ENCODE results near the gene HEATR1. TPM values are rescaled to one million over a fixed set of nuclear protein-coding genes. Genes with fewer than 3 reads are reported as not detected.
"Not testable (repeated sequence)": the region's sequence is repeated elsewhere in the genome, so short reads cannot be mapped to it uniquely, and the experiment has no call there.

The HEATR1 gene
- total RNA-seq, 2 donors from 2014 or later = 11.9 to 25.7 TPM

DNA sequence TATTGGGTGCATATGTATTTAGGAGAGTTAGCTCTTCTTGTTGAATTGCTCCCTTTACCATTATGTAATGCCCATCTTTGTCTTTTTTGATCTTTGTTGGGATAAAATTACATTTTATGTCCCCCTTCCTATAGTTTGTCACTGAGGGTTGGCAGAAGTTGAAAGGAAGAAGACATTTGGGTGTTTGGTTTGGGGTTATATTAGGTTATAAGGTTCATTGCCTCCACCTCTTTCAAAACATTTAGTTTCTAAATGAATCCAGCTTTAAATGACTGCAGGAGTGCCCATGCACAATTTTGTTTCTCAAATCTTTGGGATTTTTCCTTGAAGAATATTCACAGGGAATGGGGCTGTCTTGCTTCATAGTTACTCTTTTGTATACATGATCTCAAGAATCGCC is 95.1 kb downstream of the HEATR1 start:
- ATAC-seq (no peak), DNase-seq (no peak)
- WGBS, 2 donors = 84 to 85% methylated on average over 1 of the region's 1 CpG
- intact Hi-C loops (cut with DNase I) = no loop called here
- Histone ChIP-seq H3K4me3 (no peak overlapping the region), H3K36me3 (replicated peaks in 1 of 2; ENCODE audit: insufficient read depth in 1 of 2, low read depth in 2 of 2) (no peaks in the 10 kb centered on the region), H3K27me3 (no peaks in the 10 kb centered on the region), H3K27ac (no peak overlapping the region), H3K4me1 (peaks cover 55% of the 10 kb centered on the region), H3K9me3 (no peaks in the 10 kb centered on the region)
- TF ChIP-seq, protein P1, sequence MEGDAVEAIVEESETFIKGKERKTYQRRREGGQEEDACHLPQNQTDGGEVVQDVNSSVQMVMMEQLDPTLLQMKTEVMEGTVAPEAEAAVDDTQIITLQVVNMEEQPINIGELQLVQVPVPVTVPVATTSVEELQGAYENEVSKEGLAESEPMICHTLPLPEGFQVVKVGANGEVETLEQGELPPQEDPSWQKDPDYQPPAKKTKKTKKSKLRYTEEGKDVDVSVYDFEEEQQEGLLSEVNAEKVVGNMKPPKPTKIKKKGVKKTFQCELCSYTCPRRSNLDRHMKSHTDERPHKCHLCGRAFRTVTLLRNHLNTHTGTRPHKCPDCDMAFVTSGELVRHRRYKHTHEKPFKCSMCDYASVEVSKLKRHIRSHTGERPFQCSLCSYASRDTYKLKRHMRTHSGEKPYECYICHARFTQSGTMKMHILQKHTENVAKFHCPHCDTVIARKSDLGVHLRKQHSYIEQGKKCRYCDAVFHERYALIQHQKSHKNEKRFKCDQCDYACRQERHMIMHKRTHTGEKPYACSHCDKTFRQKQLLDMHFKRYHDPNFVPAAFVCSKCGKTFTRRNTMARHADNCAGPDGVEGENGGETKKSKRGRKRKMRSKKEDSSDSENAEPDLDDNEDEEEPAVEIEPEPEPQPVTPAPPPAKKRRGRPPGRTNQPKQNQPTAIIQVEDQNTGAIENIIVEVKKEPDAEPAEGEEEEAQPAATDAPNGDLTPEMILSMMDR (IDR thresholded peaks at IDR 0.05) = no peak
- TF ChIP-seq POLR2A (IDR thresholded peaks at IDR 0.05) = no peak

DNA sequence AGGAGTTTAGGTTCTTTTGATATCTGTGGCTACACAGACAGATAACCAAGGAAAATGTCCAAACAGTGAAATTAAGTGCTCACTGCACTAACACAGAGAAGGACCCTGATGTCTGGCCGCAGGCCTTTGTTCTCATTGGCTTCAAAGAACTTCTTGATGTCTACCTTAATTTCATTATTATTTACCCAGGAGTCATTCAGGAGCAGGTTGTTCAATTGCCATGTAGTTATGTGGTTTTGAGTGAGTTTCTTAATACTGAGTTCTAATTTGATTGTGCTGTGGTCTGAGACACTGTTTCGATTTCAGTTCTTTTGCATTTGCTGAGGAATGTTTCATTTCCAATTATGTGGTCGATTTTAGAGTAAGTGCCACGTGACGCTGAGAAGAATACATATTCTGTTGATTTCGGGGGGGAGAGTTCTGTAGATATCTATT is 95.7 kb downstream of the HEATR1 start:
- no peak for TF ChIP-seq POLR2A (IDR thresholded peaks at IDR 0.05)
- TF ChIP-seq, protein P1 (IDR thresholded peaks at IDR 0.05) = no peak
- H3K27ac ChIP-seq = peak overlapping the region in 3 of 4 donors; percentile 13 to 58 (median 18)
- no peaks in the 10 kb centered on the region for H3K9me3 ChIP-seq
- H3K36me3 ChIP-seq (replicated peaks in 1 of 2; ENCODE audit: insufficient read depth in 1 of 2, low read depth in 2 of 2) = no peaks in the 10 kb centered on the region
- H3K27me3 ChIP-seq = no peaks in the 10 kb centered on the region
- DNase-seq (no peak), ATAC-seq (no peak)
- H3K4me3 ChIP-seq = no peak overlapping the region
- 81 to 90% methylated on average over 6 of the region's 6 CpGs for WGBS, 2 donors
- intact Hi-C loops (cut with DNase I) = no loop called here
- H3K4me1 ChIP-seq = peaks cover 57% of the 10 kb centered on the region

DNA sequence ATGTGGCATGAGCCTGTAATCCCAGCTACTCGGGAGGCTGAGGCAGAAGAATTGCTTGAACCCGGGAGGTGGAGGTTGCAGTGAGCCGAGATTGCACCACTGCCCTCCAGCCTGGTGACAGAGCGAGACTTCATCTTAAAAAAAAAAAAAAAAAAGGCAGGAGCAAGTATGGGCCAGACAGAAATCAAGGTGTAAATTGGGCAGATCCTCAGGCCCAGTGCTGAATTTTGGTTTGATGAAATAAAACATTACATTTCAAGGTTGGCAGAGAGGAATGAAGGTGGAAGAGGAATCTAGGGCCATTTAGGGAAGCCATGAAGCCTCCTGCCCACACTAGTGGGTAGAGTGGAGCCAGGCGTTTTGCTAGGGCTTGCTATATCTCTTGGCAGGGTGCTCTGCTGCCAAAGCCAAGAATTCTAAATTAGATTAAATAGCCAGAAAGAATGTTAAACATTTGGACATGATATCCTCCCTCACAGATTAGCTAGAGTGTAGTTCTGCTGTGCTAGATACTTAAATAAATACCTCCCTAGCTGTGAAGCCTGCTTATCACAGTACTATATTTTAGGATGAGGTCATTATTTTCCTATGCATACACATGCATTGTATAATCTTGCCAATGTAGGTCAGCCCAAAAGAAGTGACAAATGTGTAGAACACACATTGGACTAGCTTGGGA is 97.2 kb downstream of the HEATR1 start:
- H3K4me3 ChIP-seq = no peak overlapping the region
- H3K9me3 ChIP-seq = no peaks in the 10 kb centered on the region
- ATAC-seq (peak; percentile 69), DNase-seq (peak; percentile 34 to 58 (median 54))
- no peaks in the 10 kb centered on the region for H3K27me3 ChIP-seq
- peaks cover 59% of the 10 kb centered on the region for H3K4me1 ChIP-seq
- peak overlapping the region; percentile 11 to 73 (median 64) for H3K27ac ChIP-seq
- H3K36me3 ChIP-seq (replicated peaks in 1 of 2; ENCODE audit: insufficient read depth in 1 of 2, low read depth in 2 of 2) = no peaks in the 10 kb centered on the region
- 30 to 41% methylated on average over 5 of the region's 5 CpGs for WGBS, 2 donors
- intact Hi-C loops (cut with DNase I) = no loop called here
- TF ChIP-seq, protein P1 (IDR thresholded peaks at IDR 0.05) = peak in 1 of 7 experiments; percentile 20
- TF ChIP-seq POLR2A (IDR thresholded peaks at IDR 0.05) = no peak

DNA sequence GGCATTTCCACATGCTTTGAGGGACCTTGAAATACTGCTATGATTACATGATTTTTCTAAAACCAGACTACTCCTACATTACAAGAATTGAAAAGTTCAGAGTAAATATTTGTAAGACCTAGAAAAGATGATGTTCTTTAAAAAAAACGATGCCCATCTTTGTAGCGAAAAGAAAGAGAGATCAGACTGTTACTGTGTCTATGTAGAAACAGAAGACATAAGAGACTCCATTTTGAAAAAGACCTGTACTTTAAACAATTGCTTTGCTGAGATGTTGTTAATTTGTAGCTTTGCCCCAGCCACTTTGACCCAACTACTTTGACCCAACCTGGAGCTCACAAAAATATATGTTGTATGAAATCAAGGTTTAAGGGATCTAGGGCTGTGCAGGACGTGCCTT is 100.0 kb downstream of the HEATR1 start:
- Histone ChIP-seq H3K27ac (peak overlapping the region in 1 of 4 donors; percentile 18), H3K4me1 (peaks cover 40% of the 10 kb centered on the region)
- H3K27me3 ChIP-seq; H3K36me3 ChIP-seq (replicated peaks in 1 of 2; ENCODE audit: insufficient read depth in 1 of 2, low read depth in 2 of 2); H3K4me3 ChIP-seq; H3K9me3 ChIP-seq; DNase-seq; ATAC-seq; intact Hi-C loops (cut with DNase I): not testable (repeated sequence)
- 69 to 83% methylated on average over 3 of the region's 3 CpGs for WGBS, 2 donors

DNA sequence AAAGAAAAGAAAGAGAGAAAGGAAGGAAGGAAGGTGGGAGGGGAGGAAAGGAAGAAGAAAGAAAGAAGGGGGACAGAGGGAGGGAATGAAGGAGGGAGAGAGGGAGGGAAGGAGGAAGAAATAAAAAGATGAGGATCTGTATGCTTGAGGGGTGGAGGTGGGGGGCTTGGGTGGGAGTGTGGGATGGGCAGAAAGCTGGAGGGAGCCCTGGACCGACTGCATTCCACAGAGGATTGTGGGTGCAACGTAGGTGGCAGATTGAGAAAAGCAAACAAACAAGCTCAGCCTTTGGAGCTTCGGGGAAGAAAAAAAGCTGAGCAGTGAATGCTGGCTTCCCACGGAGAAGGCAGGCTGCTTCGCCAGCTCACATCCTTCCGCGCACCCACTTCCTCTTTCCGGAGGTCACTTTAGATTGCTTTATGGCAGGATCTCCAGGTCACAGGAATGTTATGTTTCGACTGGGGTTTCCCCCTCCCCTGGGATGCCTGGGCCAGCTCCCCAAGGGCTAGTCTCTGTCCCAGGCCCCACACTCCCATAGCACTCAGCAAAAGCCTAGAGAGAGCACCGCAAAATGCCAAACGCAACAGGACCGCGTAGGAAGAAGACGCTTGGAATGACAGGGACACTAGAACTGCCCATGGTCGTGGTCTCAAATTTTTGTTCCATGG is 101.2 kb downstream of the HEATR1 start:
- H3K36me3 ChIP-seq (replicated peaks in 1 of 2; ENCODE audit: insufficient read depth in 1 of 2, low read depth in 2 of 2) = no peaks in the 10 kb centered on the region
- H3K4me1 ChIP-seq = peaks cover 35% of the 10 kb centered on the region
- DNase-seq (peak; percentile 62 to 79 (median 68)), ATAC-seq (peak; percentile 81)
- no peaks in the 10 kb centered on the region for H3K9me3 ChIP-seq
- H3K4me3 ChIP-seq = no peak overlapping the region
- peak overlapping the region; percentile 66 to 87 (median 78) for H3K27ac ChIP-seq
- intact Hi-C loops (cut with DNase I) = no loop called here
- 22% methylated on average over 15 of the region's 15 CpGs for WGBS, 2 donors
- TF ChIP-seq POLR2A (IDR thresholded peaks at IDR 0.05) = peak in 2 of 3 donors; percentile 15 to 48
- TF ChIP-seq, protein P1 (IDR thresholded peaks at IDR 0.05) = no peak
- no peaks in the 10 kb centered on the region for H3K27me3 ChIP-seq
